Bronchial smooth muscle cell (primary cell): ENCODE data around the gene TMEM11. TPM values are rescaled to one million over a fixed set of nuclear protein-coding genes. Genes with fewer than 3 reads are reported as not detected.

Experiments used
- total RNA-seq: library from RNA; depleted of rRNA; stranded (reverse); fragments of >200 nt; gene quantifications from 2 replicates; pipeline ENCODE4 v1.2.1, GENCODE V29; 2014

The TMEM11 gene
- total RNA-seq: 12.6 and 14.8 TPM in 2 replicates

GRCh38 chr17:21214015-21214776 is at the start of gene TMEM11:
TSS of gene TMEM11 (minus strand) at chr17:21214161. CDS start at chr17:21214152, 9 bp downstream.

GRCh38 chr17:21252796-21253645 is 39.1 kb upstream of the TMEM11 start, which contains the start of gene NATD1:
TSS of gene NATD1 (minus strand) at chr17:21253410. CDS start at chr17:21253264, 146 bp downstream.

Other genes with a start within 250 kb of the TMEM11 start
- 189 and 195 TPM in 2 replicates for gene USP22, start 171.2 kb downstream of the TMEM11 start, total RNA-seq
- 20.8 and 22.1 TPM in 2 replicates for gene DHRS7B, start 87.2 kb downstream of the TMEM11 start, total RNA-seq
- gene NATD1, start 39.2 kb upstream of the TMEM11 start, total RNA-seq: 2.4 and 2.5 TPM in 2 replicates
- gene MAP2K3, start 70.5 kb upstream of the TMEM11 start, total RNA-seq: 6.8 and 13.6 TPM in 2 replicates
- 0.32 and 1.5 TPM in 2 replicates for gene KCNJ12, start 162.2 kb upstream of the TMEM11 start, total RNA-seq